ENCODE measurements around the gene CABYR. TPM values are rescaled to one million over a fixed set of nuclear protein-coding genes. Genes with fewer than 3 reads are reported as not detected.

CABYR gene
- total RNA-seq, 1 experiment from 2014 or later: 29.4 TPM

GRCh38 chr18:24197412-24197811, 58.5 kb downstream of the CABYR start:
- Histone ChIP-seq H3K9me3 (ENCODE audit: control insufficient read depth, insufficient read depth, low read depth, low read length) (no peaks in the 10 kb centered on the region), H3K4me3 (ENCODE audit: low read depth in 2 of 2, low read length in 2 of 2) (no peak overlapping the region), H3K27ac (ENCODE audit: low read length) (no peak overlapping the region), H3K4me1 (ENCODE audit: control insufficient read depth, insufficient read depth, low read length) (no peaks in the 10 kb centered on the region), H3K36me3 (ENCODE audit: control insufficient read depth, insufficient read depth, low read length) (no peaks in the 10 kb centered on the region), H3K27me3 (ENCODE audit: control insufficient read depth, insufficient read depth, low read length) (no peaks in the 10 kb centered on the region)
- ChIA-PET CTCF (no interaction called here), POLR2A (interaction anchor here (0.7 to 0.9 kb wide), 2 partner anchors 9 to 10 kb away, joined by 4 to 6 read pairs; no protein-coding TSS in a partner anchor)
- TF ChIP-seq, protein P1, sequence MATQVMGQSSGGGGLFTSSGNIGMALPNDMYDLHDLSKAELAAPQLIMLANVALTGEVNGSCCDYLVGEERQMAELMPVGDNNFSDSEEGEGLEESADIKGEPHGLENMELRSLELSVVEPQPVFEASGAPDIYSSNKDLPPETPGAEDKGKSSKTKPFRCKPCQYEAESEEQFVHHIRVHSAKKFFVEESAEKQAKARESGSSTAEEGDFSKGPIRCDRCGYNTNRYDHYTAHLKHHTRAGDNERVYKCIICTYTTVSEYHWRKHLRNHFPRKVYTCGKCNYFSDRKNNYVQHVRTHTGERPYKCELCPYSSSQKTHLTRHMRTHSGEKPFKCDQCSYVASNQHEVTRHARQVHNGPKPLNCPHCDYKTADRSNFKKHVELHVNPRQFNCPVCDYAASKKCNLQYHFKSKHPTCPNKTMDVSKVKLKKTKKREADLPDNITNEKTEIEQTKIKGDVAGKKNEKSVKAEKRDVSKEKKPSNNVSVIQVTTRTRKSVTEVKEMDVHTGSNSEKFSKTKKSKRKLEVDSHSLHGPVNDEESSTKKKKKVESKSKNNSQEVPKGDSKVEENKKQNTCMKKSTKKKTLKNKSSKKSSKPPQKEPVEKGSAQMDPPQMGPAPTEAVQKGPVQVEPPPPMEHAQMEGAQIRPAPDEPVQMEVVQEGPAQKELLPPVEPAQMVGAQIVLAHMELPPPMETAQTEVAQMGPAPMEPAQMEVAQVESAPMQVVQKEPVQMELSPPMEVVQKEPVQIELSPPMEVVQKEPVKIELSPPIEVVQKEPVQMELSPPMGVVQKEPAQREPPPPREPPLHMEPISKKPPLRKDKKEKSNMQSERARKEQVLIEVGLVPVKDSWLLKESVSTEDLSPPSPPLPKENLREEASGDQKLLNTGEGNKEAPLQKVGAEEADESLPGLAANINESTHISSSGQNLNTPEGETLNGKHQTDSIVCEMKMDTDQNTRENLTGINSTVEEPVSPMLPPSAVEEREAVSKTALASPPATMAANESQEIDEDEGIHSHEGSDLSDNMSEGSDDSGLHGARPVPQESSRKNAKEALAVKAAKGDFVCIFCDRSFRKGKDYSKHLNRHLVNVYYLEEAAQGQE (IDR thresholded peaks at IDR 0.05; ENCODE audit: insufficient read depth in 1 of 2, low read depth in 2 of 2, low read length in 1 of 2): no peak
- TF ChIP-seq TCF7L2 (IDR thresholded peaks at IDR 0.05; ENCODE audit: low read depth, low read length): no peak
- no peak for TF ChIP-seq POLR2AphosphoS5 (IDR thresholded peaks at IDR 0.05; ENCODE audit: low read depth, low read length)
- TF ChIP-seq, protein P2, sequence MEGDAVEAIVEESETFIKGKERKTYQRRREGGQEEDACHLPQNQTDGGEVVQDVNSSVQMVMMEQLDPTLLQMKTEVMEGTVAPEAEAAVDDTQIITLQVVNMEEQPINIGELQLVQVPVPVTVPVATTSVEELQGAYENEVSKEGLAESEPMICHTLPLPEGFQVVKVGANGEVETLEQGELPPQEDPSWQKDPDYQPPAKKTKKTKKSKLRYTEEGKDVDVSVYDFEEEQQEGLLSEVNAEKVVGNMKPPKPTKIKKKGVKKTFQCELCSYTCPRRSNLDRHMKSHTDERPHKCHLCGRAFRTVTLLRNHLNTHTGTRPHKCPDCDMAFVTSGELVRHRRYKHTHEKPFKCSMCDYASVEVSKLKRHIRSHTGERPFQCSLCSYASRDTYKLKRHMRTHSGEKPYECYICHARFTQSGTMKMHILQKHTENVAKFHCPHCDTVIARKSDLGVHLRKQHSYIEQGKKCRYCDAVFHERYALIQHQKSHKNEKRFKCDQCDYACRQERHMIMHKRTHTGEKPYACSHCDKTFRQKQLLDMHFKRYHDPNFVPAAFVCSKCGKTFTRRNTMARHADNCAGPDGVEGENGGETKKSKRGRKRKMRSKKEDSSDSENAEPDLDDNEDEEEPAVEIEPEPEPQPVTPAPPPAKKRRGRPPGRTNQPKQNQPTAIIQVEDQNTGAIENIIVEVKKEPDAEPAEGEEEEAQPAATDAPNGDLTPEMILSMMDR (IDR thresholded peaks at IDR 0.05): no peak
- TF ChIP-seq SIN3A (IDR thresholded peaks at IDR 0.05; ENCODE audit: borderline replicate concordance, insufficient read depth, low read depth, low read length): no peak
- no peak for ATAC-seq
- intact Hi-C loops (cut with micrococcal nuclease; ENCODE audit: unreplicated experiment): no loop called here
- BruUV-seq (replicated peaks): no TSS peak
- DNase-seq (ENCODE audit: low read depth, low spot score): no peak
- in situ Hi-C loops (cut with HindIII; ENCODE audit: low pct_unique_long_range_greater_than_20kb, low sequenced_read_pairs): no loop called here

DNA sequence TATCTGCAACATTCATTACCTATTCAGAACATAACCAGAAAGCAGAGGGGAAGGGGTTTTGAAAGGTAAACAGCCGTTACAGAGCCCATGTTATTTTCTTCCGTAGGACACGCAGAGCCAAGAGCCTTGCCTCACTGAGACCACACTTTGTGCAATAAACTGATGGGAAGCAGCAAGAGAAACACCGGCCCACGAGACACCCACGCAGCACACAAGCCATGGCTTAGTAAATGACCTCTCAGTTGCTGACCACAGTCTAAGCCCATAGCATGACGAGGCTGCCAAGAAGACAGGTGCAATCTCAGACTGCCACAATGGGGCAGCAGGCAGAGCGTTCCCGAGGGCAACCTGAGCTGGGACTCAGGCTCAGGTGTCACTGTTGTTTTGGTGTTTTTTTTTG, 59.6 kb downstream of the CABYR start:
- in situ Hi-C loops (cut with HindIII; ENCODE audit: low pct_unique_long_range_greater_than_20kb, low sequenced_read_pairs): no loop called here
- no peak for ATAC-seq

More for the DNA sequence above, 59.6 kb downstream of the CABYR start:
- intact Hi-C loops (cut with micrococcal nuclease; ENCODE audit: unreplicated experiment): no loop called here
- Histone ChIP-seq H3K4me1 (ENCODE audit: control insufficient read depth, insufficient read depth, low read length) (no peaks in the 10 kb centered on the region), H3K9me3 (ENCODE audit: control insufficient read depth, insufficient read depth, low read depth, low read length) (no peaks in the 10 kb centered on the region), H3K27me3 (ENCODE audit: control insufficient read depth, insufficient read depth, low read length) (no peaks in the 10 kb centered on the region), H3K36me3 (ENCODE audit: control insufficient read depth, insufficient read depth, low read length) (no peaks in the 10 kb centered on the region), H3K4me3 (ENCODE audit: low read depth in 2 of 2, low read length in 2 of 2) (no peak overlapping the region), H3K27ac (ENCODE audit: low read length) (no peak overlapping the region)
- no peak for DNase-seq (ENCODE audit: low read depth, low spot score)
- no TSS peak for BruUV-seq (replicated peaks)
- TF ChIP-seq, protein P1 (IDR thresholded peaks at IDR 0.05; ENCODE audit: insufficient read depth in 1 of 2, low read depth in 2 of 2, low read length in 1 of 2): no peak
- no peak for TF ChIP-seq SIN3A (IDR thresholded peaks at IDR 0.05; ENCODE audit: borderline replicate concordance, insufficient read depth, low read depth, low read length)
- TF ChIP-seq, protein P2 (IDR thresholded peaks at IDR 0.05): no peak
- no peak for TF ChIP-seq POLR2AphosphoS5 (IDR thresholded peaks at IDR 0.05; ENCODE audit: low read depth, low read length)
- TF ChIP-seq TCF7L2 (IDR thresholded peaks at IDR 0.05; ENCODE audit: low read depth, low read length): no peak
- POLR2A ChIA-PET: no interaction called here
- CTCF ChIA-PET: no interaction called here

Measured in Panc1 (cell line).